Embryonic facial prominence (tissue), 1 donor: Measurements from ENCODE around the gene NPTXR.
A peak's percentile ranks its signal among the peaks of the same experiment; 100 is the strongest.

Source experiments
- DNase-seq: peaks from one replicate; pipeline ENCODE4 v3.0.0-alpha.2; 2016; ENCODE audit errors: extremely low spot score

The NPTXR gene

DNA sequence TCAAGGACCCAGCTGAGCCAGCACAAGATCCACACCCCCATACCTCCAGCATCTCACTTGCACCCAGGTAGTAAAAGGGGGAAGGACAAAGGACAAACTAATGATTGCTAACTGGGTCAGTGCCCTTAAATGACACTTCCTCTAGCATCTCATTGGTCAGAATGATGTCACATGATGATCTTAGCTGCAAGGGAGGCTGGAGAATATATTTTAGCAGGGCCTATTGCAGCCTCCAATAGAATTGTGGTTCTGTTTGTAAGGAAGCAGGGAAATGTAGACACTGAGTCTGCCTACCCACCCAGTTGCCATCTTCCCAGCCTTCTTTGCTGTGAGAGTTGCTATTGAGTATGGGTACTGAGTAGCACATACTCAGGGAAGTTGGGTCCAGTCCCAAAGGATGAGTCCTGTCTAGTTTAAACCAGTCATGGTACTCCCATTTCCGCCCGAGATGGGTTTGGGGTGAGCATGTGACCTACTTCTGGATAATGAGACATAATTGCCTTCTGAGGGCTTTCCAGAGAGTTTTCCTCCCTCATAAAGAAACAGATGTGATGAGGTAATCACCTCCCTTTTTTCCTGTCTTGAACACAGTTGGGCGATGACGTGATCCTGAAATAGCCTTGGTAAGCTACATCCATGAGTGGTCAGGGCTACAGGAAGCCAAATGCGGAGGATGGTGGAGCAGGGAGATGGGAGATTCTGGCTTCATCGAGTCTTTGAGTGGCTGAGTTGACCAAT, 44.4 kb downstream of the NPTXR start:
- DNase-seq: no peak

- DNase-seq: no peak
Observed at GRCh38 chr22:38798496-38798895, 45.3 kb downstream of the NPTXR start.

- DNase-seq: no peak
Observed at GRCh38 chr22:38796262-38796957, 47.4 kb downstream of the NPTXR start.

DNA sequence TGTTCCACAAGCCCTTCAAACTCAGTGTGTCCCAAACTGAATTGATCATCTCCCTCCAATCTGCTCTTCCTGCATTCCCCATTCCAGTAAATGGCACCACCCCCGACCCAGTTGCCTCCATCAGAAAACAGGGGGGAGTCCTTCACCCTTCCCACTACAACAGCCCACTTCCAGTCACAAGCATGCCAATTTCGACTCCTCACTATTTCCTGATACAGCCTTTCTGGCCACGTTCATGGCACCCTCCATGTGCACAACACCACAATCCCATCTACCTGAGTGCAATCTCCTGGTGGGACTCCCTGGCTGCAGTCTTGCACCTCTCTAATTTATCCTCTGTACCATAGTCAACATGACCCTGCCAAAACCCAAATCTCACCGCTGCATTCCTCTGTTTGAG, 48.3 kb downstream of the NPTXR start:
- DNase-seq: no peak

DNA sequence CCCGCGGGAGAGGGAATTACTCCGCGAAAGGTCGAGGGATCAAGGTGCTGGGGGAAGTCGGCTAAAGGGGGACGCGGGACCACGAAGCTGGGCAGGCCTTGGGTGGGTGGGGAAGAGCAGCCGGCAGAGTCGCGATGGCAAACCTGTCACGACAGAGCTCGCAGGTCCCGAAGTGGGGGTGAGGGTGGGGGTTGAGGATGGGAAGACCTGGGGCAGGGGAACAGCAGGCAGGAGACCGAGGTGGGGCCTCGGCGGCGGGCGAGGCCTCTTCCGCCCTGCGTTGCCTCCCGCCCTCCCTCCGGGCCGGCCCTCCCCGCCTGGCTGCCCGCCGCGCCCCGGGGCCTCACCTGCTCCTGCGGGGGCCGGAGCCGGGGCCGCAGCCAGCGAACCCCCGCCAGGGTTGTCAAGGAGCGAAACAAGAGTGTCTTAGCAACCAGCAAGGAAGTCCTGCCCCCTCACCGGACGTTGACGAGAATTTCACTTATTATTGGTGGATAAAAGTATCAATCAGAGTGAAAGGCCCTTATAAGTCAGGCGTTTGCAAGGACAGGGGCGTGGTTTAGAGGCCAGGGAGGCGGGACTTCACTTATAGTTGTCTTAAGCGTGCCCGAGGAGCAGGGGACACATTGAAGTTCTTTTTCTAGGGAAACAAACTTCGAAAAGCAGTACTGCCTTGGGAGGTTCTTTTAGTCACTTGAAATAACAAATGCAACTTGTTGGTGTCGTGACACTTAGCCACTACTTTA, 49.9 kb downstream of the NPTXR start, which contains the start of gene DNAL4:
DNAL4 (minus strand) TSS at position 423 of the 746 bp plus-strand sequence. CDS start 11,412 bp downstream, outside the sequence.
- DNase-seq: peak; percentile 96

GRCh38 chr22:38793317-38793716, 50.5 kb downstream of the NPTXR start:
- no peak for DNase-seq

DNA sequence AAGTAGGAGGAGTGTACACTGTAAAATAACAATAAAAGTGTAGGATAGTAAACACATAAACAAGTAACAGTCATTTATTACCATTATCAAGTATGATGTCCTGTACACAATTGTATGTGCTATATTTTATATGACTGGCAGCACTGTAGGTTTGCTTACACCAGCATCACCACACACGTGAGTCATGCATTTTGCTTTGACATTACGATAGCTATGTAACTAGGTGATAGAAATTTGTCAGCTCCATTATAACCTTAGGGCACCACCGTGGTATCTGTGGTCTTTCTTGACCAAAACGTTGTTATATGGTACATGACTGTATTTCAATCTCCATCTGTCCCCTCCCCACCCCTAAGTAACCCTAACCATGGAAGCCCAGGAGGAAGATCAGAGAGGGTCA, 51.0 kb downstream of the NPTXR start:
- DNase-seq: no peak

DNA sequence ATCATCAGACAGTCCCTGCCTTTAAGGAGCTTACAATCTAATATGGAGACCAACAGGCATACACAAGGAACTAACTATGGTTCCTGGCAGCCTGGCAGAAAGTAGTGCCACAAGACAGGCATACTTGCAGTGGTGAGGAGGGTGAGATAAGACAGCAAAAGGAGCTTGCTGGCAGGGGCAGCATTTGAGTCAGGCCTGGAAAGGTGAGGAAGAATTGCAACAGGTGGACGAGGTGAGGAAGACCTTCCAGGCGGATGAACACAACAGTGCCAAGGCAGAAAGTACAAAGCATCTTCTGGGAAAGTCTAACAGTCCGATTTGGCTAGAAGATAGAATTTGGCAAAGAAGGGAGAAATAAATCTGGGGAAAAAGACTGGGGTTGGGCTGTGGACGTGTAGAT, 54.2 kb downstream of the NPTXR start:
- DNase-seq: no peak

DNA sequence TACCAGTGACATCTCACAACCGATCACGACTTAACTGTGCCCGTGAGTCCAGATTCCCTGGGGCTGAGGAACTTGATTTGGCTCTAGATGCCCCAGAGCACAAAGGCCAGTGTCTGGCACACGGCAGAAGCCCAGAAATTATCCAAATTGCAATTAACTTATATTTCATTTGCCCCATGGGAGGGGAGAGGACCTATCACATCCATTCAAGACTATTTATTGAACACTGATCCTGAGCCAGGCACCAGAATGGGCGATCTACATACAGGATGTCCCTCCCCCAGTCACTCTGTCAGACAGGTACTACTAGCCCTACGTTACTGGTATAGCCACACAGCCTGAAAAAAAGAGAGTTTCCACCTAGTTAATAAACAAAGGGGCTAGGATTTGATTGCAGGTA, 55.0 kb downstream of the NPTXR start:
- no peak for DNase-seq

GRCh38 chr22:38788021-38788816, 55.6 kb downstream of the NPTXR start:
- DNase-seq: no peak

DNA sequence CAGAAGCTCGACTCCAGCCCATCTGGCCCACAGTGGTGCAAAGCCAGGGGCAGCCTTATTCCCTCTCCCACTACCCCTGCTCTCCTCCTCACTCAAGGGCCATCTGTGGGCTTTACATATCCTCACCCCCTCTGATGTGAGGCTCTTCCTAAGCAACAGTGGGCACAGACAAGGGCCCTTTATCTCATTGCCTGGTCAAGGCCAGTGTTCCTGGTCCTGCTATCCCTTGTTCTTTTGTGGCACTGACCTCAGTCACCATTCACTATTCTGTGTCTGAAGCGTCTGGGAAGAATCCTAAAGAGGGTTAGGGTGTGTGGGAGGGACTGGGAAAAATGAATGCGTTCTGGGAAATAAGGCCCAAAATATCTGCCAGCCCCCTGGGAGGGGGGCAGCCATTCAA, 57.2 kb downstream of the NPTXR start:
- no peak for DNase-seq

DNA sequence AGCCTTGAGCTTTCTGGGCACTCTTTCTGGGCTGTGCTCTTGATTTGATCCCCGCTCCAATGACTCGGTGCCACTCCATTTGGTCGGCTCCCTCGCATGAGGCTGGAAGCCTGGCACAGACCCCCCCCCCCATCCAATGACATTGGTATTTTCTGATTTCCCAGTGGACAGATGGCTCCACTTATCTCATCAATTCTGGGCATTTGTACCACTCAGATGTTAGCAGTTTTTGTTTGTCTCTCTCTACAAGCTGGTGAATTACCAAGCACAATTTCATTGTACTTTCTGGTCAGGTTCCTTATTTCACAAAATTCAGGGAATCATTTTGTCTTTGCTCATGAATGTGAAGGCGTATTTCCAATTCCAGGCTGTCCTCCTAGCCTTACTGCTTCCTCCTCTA, 59.0 kb downstream of the NPTXR start:
- DNase-seq: no peak

- DNase-seq: no peak
Observed at GRCh38 chr22:38784035-38784434, 59.8 kb downstream of the NPTXR start.

DNA sequence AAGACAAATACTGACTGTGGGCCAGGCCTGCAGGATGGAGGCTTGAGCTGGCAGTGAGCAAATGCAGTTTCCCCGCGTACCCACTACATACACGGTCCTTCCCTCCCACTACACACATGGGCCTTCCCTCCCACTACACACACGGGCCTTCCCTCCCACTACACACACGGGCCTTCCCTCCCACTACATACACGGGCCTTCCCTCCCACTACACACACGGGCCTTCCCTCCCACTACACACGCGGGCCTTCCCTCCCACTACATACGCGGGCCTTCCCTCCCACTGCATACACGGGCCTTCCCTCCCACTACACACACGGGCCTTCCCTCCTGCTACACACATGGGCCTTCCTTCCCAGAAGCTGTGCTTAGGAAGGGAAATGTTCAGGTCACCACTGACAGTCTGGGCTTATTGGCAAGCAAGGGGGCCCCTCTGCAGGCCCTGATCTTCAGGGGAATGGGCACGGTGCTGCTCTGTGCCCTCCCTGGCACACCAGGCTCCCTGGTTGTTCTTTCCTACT, 60.7 kb downstream of the NPTXR start:
- no peak for DNase-seq

DNA sequence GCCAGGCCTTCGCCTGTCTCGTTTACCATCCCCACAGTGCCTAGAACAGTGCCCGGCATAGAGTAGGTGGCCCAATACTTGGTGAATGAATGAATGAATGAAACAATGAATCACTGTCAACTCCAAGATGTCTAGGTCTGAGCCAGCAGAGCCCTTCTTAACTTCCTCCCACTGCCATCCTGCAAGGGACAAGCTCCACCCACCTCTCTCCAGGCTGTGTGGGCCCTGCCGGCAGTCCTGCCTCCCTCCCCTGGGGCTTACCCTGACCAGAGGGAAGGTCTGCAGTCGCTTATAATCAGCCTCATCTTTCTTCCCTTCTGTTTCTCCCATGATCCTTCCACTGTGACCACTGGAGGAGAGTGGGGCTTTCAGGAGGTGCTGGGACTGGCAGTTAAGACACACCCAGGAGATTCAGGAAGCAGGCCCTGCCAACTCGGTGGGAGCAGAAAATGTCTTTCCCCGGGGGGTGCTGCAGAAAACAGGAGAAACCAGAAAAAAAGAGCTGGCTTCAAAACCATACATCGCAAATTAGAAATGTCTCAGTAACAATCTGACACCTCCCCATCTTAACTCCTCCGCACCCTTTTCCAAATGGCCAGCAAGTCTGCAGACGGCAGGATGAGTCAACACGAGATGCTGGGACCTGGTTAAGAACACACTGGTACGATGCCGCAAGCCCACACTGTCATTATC, 61.3 kb downstream of the NPTXR start:
- DNase-seq: no peak

GRCh38 chr22:38781033-38781432, 62.8 kb downstream of the NPTXR start:
- no peak for DNase-seq

DNA sequence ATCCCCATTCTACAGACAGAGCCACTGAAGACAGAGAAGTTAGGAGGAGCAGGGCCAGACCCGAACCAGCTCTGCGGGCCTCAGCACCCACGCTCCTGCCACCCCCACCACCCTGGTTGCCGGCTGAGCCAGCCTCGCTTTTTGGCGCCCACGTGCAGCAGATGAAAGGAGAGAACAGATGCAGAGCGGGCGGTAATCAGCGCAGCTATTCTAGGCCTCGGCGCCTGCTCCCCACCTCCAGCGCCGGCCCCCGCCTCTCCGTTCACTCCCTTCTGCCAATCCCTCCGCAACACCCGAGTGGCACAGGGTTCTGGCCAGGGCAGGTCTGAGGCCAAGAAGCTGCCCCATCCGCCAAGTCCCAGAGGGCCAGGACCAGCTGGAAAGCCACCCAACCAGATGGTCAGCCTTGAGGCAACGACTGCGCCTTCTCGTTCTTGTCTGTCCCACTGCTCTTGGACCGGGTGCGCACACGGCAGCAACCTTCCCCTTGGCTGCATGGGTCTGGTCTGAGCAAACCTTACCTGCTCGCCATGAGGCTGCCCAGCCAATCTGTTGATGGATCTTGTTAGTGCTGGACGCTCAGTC, 66.6 kb downstream of the NPTXR start:
- no peak for DNase-seq

GRCh38 chr22:38776086-38776485, 67.7 kb downstream of the NPTXR start:
- no peak for DNase-seq

DNA sequence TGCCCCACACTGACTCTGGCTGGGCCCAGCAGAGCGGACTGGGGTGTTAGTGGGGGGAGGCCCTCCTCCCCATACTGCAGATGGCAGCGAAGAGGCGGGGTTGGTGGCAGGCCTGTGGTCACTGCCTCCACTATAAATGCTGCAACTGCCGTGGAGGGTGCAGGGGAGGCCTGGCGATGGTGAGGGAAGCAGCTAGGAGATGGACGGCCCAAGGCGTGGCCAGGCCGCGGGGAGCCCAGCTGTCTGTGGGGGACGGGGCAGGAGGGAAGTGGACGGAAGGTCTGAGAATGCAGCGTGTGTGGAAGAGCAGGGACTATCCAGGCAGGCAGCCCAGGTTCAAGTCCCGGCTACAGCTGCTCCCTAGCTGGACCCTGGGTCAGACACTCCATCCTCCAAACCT, 68.2 kb downstream of the NPTXR start:
- no peak for DNase-seq

DNA sequence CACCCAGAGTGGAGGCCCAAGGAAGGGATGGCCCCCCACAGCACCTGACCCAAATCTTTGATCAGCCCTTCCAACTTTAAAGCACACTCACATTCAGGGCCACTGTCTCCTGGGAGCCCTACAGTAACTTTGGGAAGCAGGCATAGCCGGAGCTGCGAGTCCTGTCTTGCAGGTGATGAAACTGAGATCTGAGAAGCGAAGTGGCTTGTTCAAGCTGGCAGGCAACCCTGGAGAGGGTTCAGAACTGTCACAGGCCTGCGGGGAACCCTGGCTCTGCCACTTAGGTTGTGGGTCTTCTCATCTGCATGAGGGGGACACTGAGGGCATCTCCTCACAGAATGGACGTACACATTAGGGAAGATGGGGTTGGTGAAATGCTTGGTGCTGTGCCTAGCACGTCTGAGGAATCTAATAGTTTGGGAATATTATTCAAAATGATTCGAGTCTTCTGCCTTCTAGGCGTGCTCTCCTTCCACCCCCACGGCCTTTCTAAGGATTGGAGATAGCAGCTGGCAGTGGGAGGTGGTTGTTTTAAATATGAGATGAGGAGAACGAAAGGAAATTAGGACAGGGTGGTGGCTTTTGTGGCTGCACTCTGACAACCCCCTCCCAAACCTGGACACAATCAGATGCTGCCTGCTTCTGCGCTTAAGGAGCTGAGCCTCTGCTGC, 69.2 kb downstream of the NPTXR start:
- no peak for DNase-seq
